ENCODE data around the gene ABHD15.
"Not testable (repeated sequence)": the region's sequence is repeated elsewhere in the genome, so short reads cannot be mapped to it uniquely, and the experiment has no call there.

DNA sequence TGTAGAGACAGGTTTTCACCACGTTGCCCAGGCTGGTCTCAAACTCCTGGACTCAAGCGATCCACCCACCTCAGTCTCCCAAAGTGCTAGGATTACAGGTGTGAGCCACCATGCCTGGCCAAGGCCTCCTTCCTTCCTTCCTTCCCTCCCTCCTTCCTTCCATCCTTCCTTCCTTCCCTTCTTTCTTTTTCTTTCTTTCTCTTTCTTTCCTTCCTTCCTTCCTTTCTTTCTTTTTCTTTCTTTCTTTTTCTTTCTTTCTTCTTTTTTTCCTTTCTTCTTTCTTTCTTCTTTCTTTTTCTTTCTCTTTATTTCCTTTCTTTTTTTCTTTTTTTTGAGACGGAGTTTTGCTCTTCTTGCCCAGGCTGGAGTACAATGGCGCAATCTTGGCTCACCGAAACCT, 8.7 kb downstream of the ABHD15 start:
- not testable (repeated sequence) for TF ChIP-seq POLR2A, POU2F2, SPI1, TAF1 (IDR thresholded peaks at IDR 0.05; ENCODE audit: low read depth, low read length)

Data from GM12891 (cell line).